ENCODE results near the gene DNAJB1.
"Not testable (repeated sequence)": the region's sequence is repeated elsewhere in the genome, so short reads cannot be mapped to it uniquely, and the experiment has no call there.

Gene DNAJB1

GRCh38 chr19:14553042-14553938 is 35.1 kb upstream of the DNAJB1 start:
- no peak for DNase-seq

DNA sequence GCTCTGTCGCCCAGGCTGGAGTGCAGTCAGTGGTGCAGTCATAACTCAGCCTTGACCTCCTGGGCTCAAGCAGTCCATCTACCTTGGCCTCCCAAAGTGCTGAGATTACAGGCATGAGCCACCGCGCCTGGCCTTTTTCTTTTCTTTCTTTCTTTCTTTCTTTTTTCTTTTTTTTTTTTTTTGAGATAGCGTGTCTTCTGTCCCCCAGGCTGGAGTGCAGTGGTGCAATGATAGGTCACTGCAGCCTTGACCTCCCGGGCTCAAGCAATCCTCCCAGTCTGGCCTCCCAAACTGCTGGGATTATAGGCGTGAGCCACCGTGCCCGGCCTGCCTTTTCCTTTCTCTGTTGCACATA is 33.8 kb upstream of the DNAJB1 start:
- not testable (repeated sequence) for DNase-seq

DNA sequence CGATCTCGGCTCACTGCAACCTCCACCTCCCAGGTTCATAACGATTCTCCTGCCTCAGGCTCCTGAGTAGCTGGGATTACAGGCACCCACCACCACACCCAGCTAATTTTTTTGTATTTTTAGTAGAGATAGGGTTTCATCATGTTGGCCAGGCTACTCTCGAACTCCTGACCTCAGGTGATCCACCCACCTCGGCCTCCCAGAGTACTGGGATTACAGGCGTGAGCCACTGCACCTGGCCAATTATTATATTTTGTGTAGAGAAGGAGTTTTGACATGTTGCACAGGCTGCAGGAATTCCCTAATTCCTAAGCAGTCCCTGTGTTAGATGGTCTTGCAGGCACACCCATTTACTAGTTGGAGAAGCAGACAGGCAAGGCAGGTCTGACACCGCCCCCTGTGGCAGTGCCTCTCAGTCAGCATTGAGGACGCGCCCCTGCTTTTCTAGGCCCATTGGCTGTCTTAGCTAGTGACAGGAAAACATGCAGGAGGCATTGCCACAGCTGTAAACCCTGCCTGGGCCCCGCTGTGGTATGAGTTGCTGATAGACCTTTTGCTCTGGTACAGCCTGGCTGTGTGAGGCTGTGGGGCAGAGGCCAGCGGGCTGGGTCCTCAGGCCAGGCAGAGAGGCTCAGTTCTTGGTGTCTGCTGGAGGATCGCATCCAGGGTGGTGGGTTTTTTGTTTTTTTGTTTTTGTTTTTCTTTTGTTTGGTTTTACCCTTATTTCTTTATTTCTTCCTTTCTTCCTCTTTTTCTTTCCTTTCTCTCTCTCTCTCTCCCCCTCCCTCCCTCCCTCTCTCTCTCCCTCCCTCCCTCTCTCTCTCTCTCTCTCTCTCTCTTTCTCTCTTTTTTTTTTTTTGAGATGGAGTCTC is 33.2 kb upstream of the DNAJB1 start:
- DNase-seq, result peak; percentile 83 to 84

- DNase-seq, result no peak
Observed at GRCh38 chr19:14550201-14550754, 32.1 kb upstream of the DNAJB1 start.

- no peak for DNase-seq
Observed at GRCh38 chr19:14545716-14546082, 27.5 kb upstream of the DNAJB1 start.

DNA sequence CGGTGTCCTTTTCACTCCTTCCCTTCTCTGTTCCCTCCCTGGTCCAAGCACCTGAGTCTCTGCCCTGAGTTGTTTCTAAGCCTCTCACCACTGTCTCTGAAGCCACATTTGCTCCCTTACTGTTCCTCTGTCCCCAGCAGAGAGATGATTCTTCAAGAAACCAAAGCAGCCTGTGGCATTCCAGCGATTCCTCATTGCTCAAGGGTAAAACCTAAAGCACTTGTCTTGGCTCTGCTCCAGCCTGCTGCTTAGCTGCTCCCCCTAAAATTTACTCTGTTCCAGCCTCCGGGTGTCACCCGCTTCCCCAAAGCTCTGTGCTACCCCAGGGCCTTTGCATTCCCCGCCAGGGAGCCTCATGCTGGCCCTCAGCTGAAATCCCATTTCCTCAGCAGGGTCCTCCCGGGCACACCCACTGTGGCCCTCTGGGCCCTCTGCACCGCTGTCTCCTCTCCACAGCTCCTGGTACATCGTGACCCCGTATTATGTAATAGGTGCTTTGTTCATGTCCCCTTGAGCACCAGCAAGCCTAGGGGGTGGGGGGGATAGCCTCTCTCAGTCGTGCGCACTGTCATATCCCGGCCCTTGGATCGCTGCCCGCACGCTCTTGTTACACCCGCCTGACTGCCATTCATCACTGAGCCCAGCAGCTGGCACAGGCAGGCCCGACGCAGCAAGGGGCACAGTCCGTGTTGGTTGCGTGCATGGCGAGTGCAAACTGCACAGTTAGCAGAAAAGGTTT is 26.9 kb upstream of the DNAJB1 start:
- no peak for DNase-seq

GRCh38 chr19:14544047-14544446 is 25.9 kb upstream of the DNAJB1 start:
- no peak for DNase-seq

DNA sequence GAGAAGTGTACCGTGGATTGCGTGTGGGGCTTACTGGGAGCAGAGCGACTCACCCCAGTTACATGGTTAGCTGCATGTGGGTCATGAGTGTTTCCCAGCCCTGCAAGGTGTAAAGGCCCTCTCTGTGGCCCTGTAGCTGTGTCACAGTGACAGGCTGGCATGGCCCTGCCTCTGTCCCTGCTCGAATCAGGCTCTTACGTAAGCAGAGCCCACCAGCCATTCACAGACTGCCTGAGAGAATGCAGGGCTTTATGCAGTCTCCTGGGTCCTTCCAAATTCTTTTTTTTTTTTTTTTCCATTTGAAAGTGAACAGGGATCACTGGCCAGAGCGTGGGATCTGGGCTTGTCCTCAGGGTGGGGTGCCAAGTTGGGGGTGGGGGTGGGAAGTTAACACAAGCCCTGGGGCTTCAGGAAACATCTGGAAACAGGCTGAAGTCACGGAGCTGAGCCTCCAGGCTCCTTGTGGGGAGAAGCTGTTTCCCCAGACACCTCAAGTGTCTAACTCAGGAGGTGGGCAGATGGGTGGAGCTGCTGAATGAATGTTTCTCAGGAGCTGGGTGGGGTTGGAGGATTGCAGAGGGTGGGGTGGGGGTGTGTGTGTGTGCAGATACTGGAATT is 24.6 kb upstream of the DNAJB1 start:
- no peak for DNase-seq

DNA sequence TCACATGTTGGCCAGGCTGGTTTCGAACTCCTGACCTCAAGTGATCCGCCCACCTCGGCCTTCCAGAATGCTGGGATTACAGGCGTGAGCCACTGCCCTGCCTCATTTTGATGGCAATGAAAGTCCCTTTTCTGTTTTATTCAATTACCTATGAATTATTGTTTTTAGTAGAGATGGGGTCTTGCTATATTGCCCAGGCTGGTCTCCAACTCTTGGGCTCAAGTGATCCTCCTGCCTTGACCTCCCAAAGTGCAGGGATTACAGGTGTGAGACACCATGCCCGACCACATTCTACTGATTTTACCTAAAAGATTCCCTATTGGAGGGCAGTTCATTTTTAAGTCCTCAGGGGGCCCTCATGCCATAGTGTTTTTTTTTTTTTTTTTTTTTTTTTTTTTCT is 23.8 kb upstream of the DNAJB1 start:
- DNase-seq, result not testable (repeated sequence)

DNA sequence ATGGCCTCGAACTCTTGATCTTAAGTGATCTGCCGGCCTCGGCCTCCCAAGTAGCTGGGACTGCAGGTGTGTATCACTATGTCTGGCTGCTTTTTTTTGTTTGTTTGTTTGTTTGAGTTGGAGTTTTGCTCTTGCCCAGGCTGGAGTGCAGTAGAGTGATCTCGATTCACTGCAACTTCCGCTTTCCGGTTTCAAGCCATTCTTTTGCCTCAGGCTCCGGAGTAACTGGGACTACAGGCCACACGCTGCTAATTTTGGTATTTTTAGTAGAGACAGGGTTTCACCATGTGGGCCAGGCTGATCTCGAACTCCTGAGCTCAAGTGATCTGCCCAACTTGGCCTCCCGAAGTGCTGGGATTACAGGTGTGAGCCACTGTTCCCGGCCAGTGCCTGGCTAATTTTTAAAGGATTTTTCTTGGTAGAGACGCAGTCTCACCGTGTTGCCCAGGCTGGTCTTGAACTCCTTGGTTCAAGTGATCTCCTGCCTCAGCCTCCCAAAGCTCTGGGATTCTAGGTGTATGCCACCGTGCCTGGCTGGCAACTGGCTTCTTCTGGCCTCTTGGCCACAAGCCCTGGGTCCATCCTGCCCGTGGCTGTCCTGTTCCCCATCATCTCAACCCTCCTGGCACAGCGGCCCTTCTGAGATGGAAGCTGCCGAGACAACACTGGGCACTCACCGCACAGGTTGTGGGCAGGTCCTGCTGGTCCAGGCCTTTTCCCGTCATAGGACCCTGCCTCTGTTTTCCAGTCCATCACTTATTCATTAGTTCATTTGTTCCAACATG is 22.7 kb upstream of the DNAJB1 start:
- no peak for DNase-seq

- DNase-seq, result peak; percentile 53 to 55
Observed at GRCh38 chr19:14536926-14537692, 18.9 kb upstream of the DNAJB1 start.

DNA sequence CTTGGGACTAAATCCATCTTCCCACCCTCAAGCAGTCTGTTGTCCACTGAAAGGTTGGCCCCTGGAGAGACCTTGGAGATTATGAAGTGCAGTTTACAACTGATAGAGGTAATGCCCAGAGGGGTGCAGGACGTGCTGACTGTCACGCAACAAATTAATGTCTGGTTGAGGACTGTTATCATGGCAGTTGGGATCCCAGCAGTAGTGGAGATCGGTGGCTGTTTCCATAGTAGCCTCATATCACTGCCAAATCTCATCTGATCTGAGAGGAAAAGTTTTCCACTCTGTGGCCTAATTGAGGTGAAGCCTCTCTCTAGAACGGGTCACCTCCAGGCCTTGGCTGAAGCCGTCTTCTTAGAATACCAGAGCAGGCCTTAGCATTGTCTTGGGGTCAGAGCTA is 15.3 kb upstream of the DNAJB1 start:
- DNase-seq, result no peak

DNA sequence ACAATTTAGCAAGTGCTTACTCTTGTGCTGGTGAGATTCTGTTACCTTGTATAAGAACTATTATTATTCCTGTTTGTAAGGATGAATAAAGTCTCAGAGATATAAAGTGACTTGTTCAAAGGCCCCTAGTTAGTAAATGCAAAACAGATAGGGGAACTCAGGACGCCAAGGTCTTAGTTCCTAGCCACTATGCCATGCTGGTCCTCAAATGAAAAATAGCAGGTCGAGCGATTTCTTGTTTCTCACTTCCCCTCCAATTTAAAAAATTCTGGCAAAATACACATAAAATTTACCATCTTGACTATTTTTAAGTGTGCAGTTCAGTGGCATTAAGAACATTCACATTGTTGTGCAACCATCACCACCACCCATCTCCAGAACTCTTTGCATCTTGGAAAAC is 12.3 kb upstream of the DNAJB1 start:
- DNase-seq, result no peak

DNA sequence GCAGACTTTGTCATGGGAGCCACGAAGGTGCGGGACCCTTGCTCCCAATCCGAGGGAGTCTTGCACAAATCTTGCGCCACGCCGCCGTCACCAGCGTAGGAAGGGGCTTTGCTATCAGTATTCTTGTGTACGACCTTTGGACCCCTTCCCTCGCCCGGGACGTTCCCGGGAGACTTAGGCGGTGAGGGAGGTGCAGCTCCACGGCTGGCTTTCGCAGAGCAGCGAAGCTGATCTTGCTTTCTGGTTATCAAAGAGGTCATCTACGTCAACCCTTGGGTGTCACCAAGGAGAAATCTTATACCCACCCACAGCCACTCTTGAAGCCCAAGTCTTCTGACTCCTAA is 11.8 kb upstream of the DNAJB1 start:
- DNase-seq, result peak; percentile 51 to 54

- DNase-seq, result peak; percentile 100
Observed at GRCh38 chr19:14529254-14530004, 11.2 kb upstream of the DNAJB1 start, which contains the start of gene TECR. Gene TECR (plus strand): TSS chr19:14529594. CDS start chr19:14529697, 103 bp downstream.

GRCh38 chr19:14528419-14529253 is 10.4 kb upstream of the DNAJB1 start:
- DNase-seq, result no peak

DNA sequence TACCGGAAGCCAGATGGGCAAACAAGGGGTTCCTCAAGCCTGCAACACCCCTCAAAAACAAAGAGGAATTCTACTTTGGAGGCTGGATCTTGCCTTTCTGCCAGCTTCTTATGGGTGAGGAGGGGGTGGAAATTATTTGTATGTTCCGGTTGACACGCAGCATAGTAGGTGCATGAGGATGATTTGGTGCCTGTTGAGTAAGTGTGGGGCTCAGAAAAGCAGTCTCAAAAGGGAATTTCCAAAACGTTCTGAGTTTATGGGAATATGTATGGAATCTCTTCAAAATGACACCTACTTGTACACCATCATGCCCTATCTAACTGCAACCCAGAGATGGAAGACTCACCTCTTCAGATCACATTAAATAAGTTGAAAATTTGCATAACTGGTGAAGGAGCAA is 8.2 kb upstream of the DNAJB1 start:
- DNase-seq, result no peak

DNA sequence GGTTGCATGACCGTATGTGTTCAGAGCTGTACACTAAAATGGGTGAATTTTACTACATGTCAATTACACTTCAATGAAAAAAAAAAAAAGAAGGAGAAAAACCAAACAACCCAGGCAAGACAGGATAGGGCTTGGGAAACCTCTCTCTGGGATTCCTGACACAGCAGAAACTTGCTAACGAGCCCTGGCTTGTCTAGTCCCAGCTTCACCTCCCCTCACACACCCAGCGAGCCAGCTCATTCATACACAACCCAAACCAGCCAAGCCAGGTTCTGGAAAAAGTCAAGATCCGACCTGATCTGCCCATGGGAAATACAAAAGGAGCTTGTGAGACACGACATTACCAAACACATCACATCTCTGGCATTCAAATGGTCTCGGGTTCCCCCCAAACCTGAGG is 7.5 kb upstream of the DNAJB1 start:
- no peak for DNase-seq

DNA sequence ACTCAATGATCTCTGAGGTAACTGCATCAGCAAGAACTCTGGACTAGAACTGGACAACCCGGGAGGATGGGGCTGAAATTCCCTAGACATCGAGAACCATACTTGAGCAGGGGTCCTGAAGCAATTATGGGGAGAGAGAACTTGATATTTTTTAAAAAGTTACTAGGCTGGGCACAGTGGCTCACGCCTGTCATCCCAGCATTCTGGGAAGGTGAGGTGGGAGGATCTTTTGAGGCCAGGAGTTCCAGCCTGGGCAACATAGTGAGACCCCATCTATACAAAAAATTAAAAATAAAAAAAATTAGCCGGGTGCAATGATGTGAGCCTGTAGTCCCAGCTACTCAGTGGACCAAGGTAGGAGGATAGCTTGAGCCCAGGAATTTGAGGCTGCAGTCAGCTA is 2.3 kb upstream of the DNAJB1 start:
- DNase-seq, result no peak
